SU-DHL-6 (cell line): ENCODE measurements around the gene KAT6B.

Source experiments
- EZH2phosphoT487 ChIP-seq: fragments of 200-600 bp; sonication (generic), shearing (Covaris generic); conservative IDR thresholded peaks from 2 replicates; pipeline ENCODE4 v1.6.1; 2018; ENCODE audit warnings: mild to moderate bottlenecking, antibody characterized with exemption, low read length, moderate library complexity, mixed read lengths
- TF ChIP-seq, protein P1 (sequence below): fragments of 200-600 bp; sonication (generic); IDR thresholded peaks from one replicate; pipeline ENCODE4 v1.5.1; 2017; ENCODE audit warnings: antibody characterized with exemption, mild to moderate bottlenecking, low read length, moderate library complexity; ENCODE audit not compliant: insufficient read depth, poor library complexity, severe bottlenecking

DNA sequence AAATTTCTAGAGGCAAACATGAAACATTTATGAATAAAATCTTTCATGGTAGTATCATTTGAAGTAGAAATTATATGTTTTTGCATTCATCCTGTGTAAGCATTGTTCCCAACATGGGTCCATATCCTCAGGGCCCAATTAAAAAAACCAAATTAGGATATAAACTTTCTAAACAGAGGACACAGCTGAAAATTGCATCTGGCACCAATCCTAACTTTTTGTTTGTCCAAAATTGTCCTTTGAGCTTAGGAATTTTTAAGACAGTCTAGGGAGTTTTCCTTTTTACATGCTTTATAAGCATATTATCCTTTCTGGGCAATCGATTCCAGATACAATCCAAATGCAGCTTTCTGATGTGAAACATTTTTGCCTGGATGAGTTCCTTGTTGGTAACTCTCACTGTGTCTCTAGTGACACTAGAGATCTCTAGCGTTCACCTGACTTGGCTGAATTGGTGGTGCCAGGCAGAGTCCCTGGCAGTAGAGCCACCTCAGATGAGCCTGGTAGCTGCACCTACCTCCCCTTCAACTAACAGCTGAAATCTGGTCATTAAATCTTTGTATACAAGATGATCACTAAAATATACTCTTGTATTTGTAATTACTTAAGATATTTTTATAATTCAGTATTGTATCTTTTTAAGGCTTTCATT is 147.5 kb downstream of the KAT6B start:
- TF ChIP-seq, protein P1, sequence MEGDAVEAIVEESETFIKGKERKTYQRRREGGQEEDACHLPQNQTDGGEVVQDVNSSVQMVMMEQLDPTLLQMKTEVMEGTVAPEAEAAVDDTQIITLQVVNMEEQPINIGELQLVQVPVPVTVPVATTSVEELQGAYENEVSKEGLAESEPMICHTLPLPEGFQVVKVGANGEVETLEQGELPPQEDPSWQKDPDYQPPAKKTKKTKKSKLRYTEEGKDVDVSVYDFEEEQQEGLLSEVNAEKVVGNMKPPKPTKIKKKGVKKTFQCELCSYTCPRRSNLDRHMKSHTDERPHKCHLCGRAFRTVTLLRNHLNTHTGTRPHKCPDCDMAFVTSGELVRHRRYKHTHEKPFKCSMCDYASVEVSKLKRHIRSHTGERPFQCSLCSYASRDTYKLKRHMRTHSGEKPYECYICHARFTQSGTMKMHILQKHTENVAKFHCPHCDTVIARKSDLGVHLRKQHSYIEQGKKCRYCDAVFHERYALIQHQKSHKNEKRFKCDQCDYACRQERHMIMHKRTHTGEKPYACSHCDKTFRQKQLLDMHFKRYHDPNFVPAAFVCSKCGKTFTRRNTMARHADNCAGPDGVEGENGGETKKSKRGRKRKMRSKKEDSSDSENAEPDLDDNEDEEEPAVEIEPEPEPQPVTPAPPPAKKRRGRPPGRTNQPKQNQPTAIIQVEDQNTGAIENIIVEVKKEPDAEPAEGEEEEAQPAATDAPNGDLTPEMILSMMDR, result no peak
- TF ChIP-seq EZH2phosphoT487, result no peak
